Measurements from ENCODE around the gene CCDC88A. TPM values are rescaled to one million over a fixed set of nuclear protein-coding genes. Genes with fewer than 3 reads are reported as not detected.

The CCDC88A gene
- total RNA-seq, 1 experiment from 2014 or later: 21.6 TPM

DNA sequence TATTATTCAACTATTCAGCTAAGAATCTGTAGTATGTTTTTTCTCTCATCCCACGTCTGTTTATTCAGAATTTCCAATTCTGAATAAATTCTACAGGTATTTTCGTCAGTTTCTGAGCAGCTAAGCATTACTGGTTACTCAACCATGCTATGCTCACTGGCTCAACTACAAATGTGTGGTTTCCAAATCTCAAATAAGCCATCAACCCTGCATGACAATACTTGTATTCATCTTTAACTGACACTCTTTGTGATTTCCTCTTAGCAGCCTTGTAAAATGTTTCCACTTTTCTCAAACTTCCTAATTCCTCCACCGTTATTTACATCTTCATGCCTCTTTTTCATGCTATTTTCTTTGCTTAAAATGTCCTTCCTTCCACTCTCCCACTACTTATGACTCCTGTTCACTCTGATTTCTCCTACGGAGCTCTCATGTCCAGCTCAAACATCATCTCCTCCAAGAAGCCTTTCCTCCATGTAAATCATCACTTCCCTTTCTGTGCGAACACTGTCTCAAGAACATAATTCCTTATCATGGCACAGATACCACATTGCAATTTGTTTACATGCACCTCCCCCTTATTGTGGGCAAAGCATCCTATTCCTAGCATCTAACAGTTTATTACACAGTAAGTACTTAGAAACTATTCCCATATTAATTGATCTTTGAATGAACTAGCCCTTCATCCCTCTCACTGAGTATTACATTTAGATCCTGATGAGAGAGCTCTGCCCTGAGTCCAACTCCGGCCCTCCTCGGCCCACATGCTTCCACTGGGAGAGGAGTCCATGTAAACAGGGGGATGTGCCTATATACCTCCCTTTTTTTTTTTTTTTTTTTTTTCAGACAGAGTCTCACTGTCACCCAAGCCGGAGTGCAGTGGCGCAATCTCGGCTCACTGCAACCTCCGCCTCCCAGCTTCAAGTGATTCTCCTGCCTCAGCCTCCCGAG lies 10.5 kb downstream of the CCDC88A start:
- H3F3A ChIP-seq (ENCODE audit: low read length, unreplicated experiment): no peaks in the 10 kb centered on the region
- H3K27me3 ChIP-seq (ENCODE audit: low read length): no peaks in the 10 kb centered on the region
- H3K9me3 ChIP-seq (ENCODE audit: low read length): no peaks in the 10 kb centered on the region
- no peaks in the 10 kb centered on the region for H3K9me2 ChIP-seq (replicated peaks; ENCODE audit: low read length)
- H3K4me2 ChIP-seq (ENCODE audit: low read length): peak overlapping the region; percentile 12; the same call in 1 of the 2 replicates
- H2AFZ ChIP-seq (ENCODE audit: low read length): no peak overlapping the region
- POLR2A ChIA-PET (ENCODE audit: unreplicated experiment): no interaction called here
- DNase-seq: no peak
- no TSS peak for BruUV-seq (replicated peaks)
- CTCF ChIA-PET: no interaction called here
- ATAC-seq: peak; percentile 59; the same call in 1 of the 2 replicates
- H3K79me2 ChIP-seq (ENCODE audit: low read length): peaks cover 5% of the 10 kb centered on the region; the same call in 1 of the 2 replicates
- TF ChIP-seq EZH2 (IDR thresholded peaks at IDR 0.05; ENCODE audit: low read length, unreplicated experiment) (no peak), EZH2phosphoT487 (IDR thresholded peaks at IDR 0.05; ENCODE audit: borderline replicate concordance, low read length) (no peak)
- TF ChIP-seq, protein P1, sequence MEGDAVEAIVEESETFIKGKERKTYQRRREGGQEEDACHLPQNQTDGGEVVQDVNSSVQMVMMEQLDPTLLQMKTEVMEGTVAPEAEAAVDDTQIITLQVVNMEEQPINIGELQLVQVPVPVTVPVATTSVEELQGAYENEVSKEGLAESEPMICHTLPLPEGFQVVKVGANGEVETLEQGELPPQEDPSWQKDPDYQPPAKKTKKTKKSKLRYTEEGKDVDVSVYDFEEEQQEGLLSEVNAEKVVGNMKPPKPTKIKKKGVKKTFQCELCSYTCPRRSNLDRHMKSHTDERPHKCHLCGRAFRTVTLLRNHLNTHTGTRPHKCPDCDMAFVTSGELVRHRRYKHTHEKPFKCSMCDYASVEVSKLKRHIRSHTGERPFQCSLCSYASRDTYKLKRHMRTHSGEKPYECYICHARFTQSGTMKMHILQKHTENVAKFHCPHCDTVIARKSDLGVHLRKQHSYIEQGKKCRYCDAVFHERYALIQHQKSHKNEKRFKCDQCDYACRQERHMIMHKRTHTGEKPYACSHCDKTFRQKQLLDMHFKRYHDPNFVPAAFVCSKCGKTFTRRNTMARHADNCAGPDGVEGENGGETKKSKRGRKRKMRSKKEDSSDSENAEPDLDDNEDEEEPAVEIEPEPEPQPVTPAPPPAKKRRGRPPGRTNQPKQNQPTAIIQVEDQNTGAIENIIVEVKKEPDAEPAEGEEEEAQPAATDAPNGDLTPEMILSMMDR (conservative IDR thresholded peaks at IDR 0.05; ENCODE audit: low read depth, low read length): no peak
- H3K27ac ChIP-seq (ENCODE audit: low read length): no peak overlapping the region
- intact Hi-C loops (cut with micrococcal nuclease): no loop called here
- H3K4me1 ChIP-seq (ENCODE audit: insufficient read depth, low read length): peaks cover 9% of the 10 kb centered on the region; the same call in 1 of the 2 replicates
- no peak overlapping the region for H3K4me3 ChIP-seq (ENCODE audit: low read length)
- H3K9ac ChIP-seq (ENCODE audit: low read length): no peak overlapping the region
- no peaks in the 10 kb centered on the region for H3K36me3 ChIP-seq (ENCODE audit: low read depth, low read length)
- H4K20me1 ChIP-seq (ENCODE audit: low read length): no peaks in the 10 kb centered on the region

DNA sequence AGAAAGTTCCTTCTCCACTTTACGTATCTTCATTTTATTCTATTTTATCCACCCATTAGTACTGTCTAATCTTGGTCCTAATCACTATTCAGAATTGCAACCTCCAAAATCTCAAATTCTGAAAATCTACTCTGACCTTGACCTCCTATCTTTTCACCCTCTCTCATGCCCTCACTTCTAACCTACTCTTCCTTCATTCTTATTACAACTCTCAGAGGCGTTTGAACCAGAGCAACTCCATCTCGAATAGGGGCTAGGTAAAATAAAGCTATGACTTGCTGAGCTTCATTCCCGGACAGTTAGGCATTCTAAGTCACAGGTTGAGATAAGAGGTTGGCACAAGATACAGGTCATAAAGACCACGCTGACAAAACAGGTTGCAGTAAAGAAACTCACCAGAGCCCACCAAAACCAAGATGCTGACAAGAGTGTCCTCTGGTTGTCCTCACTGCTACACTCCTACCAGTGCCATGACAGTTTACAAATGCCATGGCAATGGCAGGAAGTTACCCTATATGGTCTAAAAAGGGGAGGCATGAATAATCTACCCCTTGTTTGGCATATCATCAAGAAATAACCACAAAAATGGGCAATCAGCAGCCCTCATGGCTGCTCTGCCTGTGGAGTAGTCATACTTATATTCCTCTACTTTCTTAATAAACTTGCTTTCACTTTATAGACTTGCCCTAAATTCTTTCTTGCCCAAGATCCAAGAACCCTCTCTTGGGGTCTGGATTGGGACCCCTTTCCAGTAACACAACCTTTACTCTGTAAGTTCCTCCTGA lies 11.4 kb downstream of the CCDC88A start:
- CTCF ChIA-PET: no interaction called here
- Histone ChIP-seq H3F3A (ENCODE audit: low read length, unreplicated experiment) (no peaks in the 10 kb centered on the region), H2AFZ (ENCODE audit: low read length) (no peak overlapping the region), H3K79me2 (ENCODE audit: low read length) (peaks cover 5% of the 10 kb centered on the region; the same call in 1 of the 2 replicates), H3K4me3 (ENCODE audit: low read length) (no peak overlapping the region), H3K4me1 (ENCODE audit: insufficient read depth, low read length) (peaks cover 9% of the 10 kb centered on the region; the same call in 1 of the 2 replicates), H3K9me3 (ENCODE audit: low read length) (no peaks in the 10 kb centered on the region), H3K4me2 (ENCODE audit: low read length) (peak overlapping the region; percentile 12; the same call in 1 of the 2 replicates), H3K27me3 (ENCODE audit: low read length) (no peaks in the 10 kb centered on the region), H3K9ac (ENCODE audit: low read length) (no peak overlapping the region), H4K20me1 (ENCODE audit: low read length) (no peaks in the 10 kb centered on the region), H3K9me2 (replicated peaks; ENCODE audit: low read length) (no peaks in the 10 kb centered on the region), H3K27ac (ENCODE audit: low read length) (no peak overlapping the region), H3K36me3 (ENCODE audit: low read depth, low read length) (no peaks in the 10 kb centered on the region)
- DNase-seq: peak; percentile 46
- intact Hi-C loops (cut with micrococcal nuclease): no loop called here
- POLR2A ChIA-PET (ENCODE audit: unreplicated experiment): no interaction called here
- ATAC-seq: no peak
- TF ChIP-seq EZH2 (IDR thresholded peaks at IDR 0.05; ENCODE audit: low read length, unreplicated experiment): no peak
- no peak for TF ChIP-seq EZH2phosphoT487 (IDR thresholded peaks at IDR 0.05; ENCODE audit: borderline replicate concordance, low read length)
- TF ChIP-seq, protein P1 (conservative IDR thresholded peaks at IDR 0.05; ENCODE audit: low read depth, low read length): no peak
- BruUV-seq (replicated peaks): no TSS peak
